Pancreas (tissue), 10 donors: ENCODE data around the gene WTAP. TPM values are rescaled to one million over a fixed set of nuclear protein-coding genes. Genes with fewer than 3 reads are reported as not detected.
"Not testable (repeated sequence)": the region's sequence is repeated elsewhere in the genome, so short reads cannot be mapped to it uniquely, and the experiment has no call there.

ENCODE experiments used
- ATAC-seq, 4 donors: fragments of 200-7000 bp; cut with Tn5 transposase; one replicate each; pipeline versions ENCODE4 v1.8.0 to v1.9.1; 2020; ENCODE audit warnings: mild to moderate bottlenecking in 4 of 4, moderate library complexity in 4 of 4
- DNase-seq, 6 donors: peaks; one replicate each; pipeline ENCODE4 v3.0.0-alpha.2; 2020
- FAIRE-seq: peaks from 2 replicates; lab custom pipeline; 2012; peaks lifted over from hg19 to GRCh38; lab: Jason Lieb, UNC
- H3K27ac ChIP-seq, 4 donors: fragments of 200-600 bp; sonication (generic); 1 replicate in 3 of 4; 2 replicates in 1 of 4; pipeline versions ENCODE4 v1.5.0 to v1.8.0; 2020
- H3K27me3 ChIP-seq, 4 donors: fragments of 200-600 bp; one replicate each; pipeline ENCODE4 v1.8.0; 2021
- H3K36me3 ChIP-seq, 3 donors: fragments of 200-600 bp; sonication (generic) in 1 of 3; one replicate each; pipeline versions ENCODE4 v1.5.0 to v1.8.0; 2020 to 2021
- H3K4me1 ChIP-seq, 3 donors: fragments of 200-600 bp; one replicate each; pipeline ENCODE4 v1.8.0; 2021
- H3K4me3 ChIP-seq, 4 donors: fragments of 200-600 bp; sonication (generic) in 2 of 4; one replicate each; pipeline versions ENCODE4 v1.5.0 to v1.8.0; 2020 to 2021
- H3K9me3 ChIP-seq, 4 donors: fragments of 200-600 bp; one replicate each; pipeline ENCODE4 v1.8.0; 2021
- CTCF ChIP-seq, 4 donors: fragments of 200-600 bp; sonication (generic) in 3 of 4; IDR thresholded peaks; one replicate each; pipeline versions ENCODE4 v1.5.0 to v1.8.0; 2021; ENCODE audit warnings: antibody characterized with exemption in 4 of 4
- WGBS, 2 donors: extraction: QIAGEN DNeasy Blood & Tissue Kit; methylation state at CpG; one replicate each; pipeline ENCODE4 v1.1.7; 2013; 5-methylcytosine and 5-hydroxymethylcytosine counted together
- intact Hi-C, 3 donors: fragments of 100-400 bp; cut with DNase I; formaldehyde crosslinking; loops; one replicate each; pipeline versions ENCODE4 v1.11.1 to v1.14.2; 2022
- polyA plus RNA-seq, 2 donors: library from polyadenylated mRNA; stranded (reverse); fragments of 200-250 nt; gene quantifications; one replicate each; pipeline ENCODE4 v1.2.3, GENCODE V29; 2013
- total RNA-seq, 6 donors: library from RNA; stranded (reverse); fragmentation: NEBNext Ultra II Directional in 4 of 6; extraction: Animal tissue kit (Norgen Biotek cat#: 25700) in 4 of 6; gene quantifications; one replicate each; pipeline versions ENCODE4 v1.2.1 to v1.2.4, GENCODE V29; 2021 to 2023
- donor health status: healthy with polysubstance abuse.
- donor health status: DM: no; HTN: no; CAD: no; lungs with moderate emphysema.
- donor health status: DM: no; HTN: no; CAD: no.
- donor health status: control.
- donor health status: control.
- donor health status: Bipolar disorder and iron deficiency.
- donor health status: DM: yes; HTN: yes; CAD: no.
- donor health status: DM: no; HTN: no; CAD: no.
- donor health status: DM: no; HTN: no; CAD: no.
- donor health status: DM: yes; HTN: yes; CAD: no.

The WTAP gene
- total and polyA plus RNA-seq, 8 donors = 35.6 to 85.6 (median 43.3) TPM

GRCh38 chr6:159688266-159688905 is 38.9 kb upstream of the WTAP start:
- H3K4me1 ChIP-seq = peaks cover 0 to 35% (median 12%) of the 10 kb centered on the region in 3 donors
- no peaks in the 10 kb centered on the region for H3K9me3 ChIP-seq
- H3K27ac ChIP-seq = peak overlapping the region in 2 of 4 donors; percentile 50 to 98
- ATAC-seq = no peak
- WGBS, 2 donors = 66 to 67% methylated on average over 5 of the region's 5 CpGs
- no peak for DNase-seq
- intact Hi-C loops = no loop called here
- H3K27me3 ChIP-seq = no peaks in the 10 kb centered on the region
- H3K36me3 ChIP-seq = peaks cover 3 to 33% (median 11%) of the 10 kb centered on the region in 3 donors
- no peak for FAIRE-seq
- TF ChIP-seq CTCF (IDR thresholded peaks at IDR 0.05) = no peak
- H3K4me3 ChIP-seq = peak overlapping the region in 1 of 4 donors; percentile 96

- no peak for TF ChIP-seq CTCF (IDR thresholded peaks at IDR 0.05)
- DNase-seq (peak in 1 of 6 donors; percentile 67), ATAC-seq (no peak), FAIRE-seq (no peak)
- Histone ChIP-seq H3K27me3 (no peaks in the 10 kb centered on the region), H3K4me3 (peak overlapping the region in 1 of 4 donors; percentile 96), H3K4me1 (peaks cover under 1 to 35% (median 12%) of the 10 kb centered on the region in 3 donors), H3K27ac (peak overlapping the region in 2 of 4 donors; percentile 50 to 98), H3K36me3 (peaks cover 0 to 27% (median 11%) of the 10 kb centered on the region in 3 donors), H3K9me3 (no peaks in the 10 kb centered on the region)
- WGBS, 2 donors = 66 to 79% methylated on average over 6 of the region's 6 CpGs
- intact Hi-C loops = no loop called here
These were observed 38.3 kb upstream of the WTAP start for GRCh38 chr6:159689001-159689400.

- Histone ChIP-seq H3K4me1 (peaks cover 9 to 41% (median 19%) of the 10 kb centered on the region in 3 donors), H3K36me3 (peaks cover 0 to 19% (median 3%) of the 10 kb centered on the region in 3 donors)
- WGBS, 2 donors = 87 to 93% methylated on average over 13 of the region's 13 CpGs
These were observed 37.2 kb upstream of the WTAP start for GRCh38 chr6:159690135-159690534.

GRCh38 chr6:159691133-159691962 is 36.0 kb upstream of the WTAP start:
- peak; percentile 22 to 65 (median 46) for TF ChIP-seq CTCF (IDR thresholded peaks at IDR 0.05)
- peak; percentile 93 for FAIRE-seq
- intact Hi-C loops = no loop called here
- 1 to 2% methylated on average over 11 of the region's 11 CpGs for WGBS, 2 donors
- Histone ChIP-seq H3K9me3 (no peaks in the 10 kb centered on the region), H3K36me3 (peaks cover 0 to 16% (median 0%) of the 10 kb centered on the region in 3 donors), H3K4me3 (peak overlapping the region; percentile 76 to 96 (median 88)), H3K27ac (peak overlapping the region in 2 of 4 donors; percentile 93 to 98), H3K4me1 (peaks cover 9 to 42% (median 19%) of the 10 kb centered on the region in 3 donors), H3K27me3 (no peaks in the 10 kb centered on the region)
- ATAC-seq = peak; percentile 17 to 44 (median 30)
- DNase-seq = peak in 1 of 6 donors; percentile 35

More at GRCh38 chr6:159690135-159690534, 37.2 kb upstream of the WTAP start:
- Histone ChIP-seq H3K27ac (peak overlapping the region in 2 of 4 donors; percentile 93 to 98), H3K4me3 (peak overlapping the region in 1 of 4 donors; percentile 96)
- DNase-seq, H3K27me3 ChIP-seq, H3K9me3 ChIP-seq, FAIRE-seq, ATAC-seq, intact Hi-C loops: not testable (repeated sequence)

- Histone ChIP-seq H3K27me3 (no peaks in the 10 kb centered on the region), H3K9me3 (no peaks in the 10 kb centered on the region), H3K27ac (peak overlapping the region in 3 of 4 donors; percentile 88 to 98 (median 93)), H3K4me1 (peaks cover 9 to 42% (median 19%) of the 10 kb centered on the region in 3 donors), H3K4me3 (peak overlapping the region; percentile 76 to 96 (median 88)), H3K36me3 (peaks cover 0 to 10% (median 0%) of the 10 kb centered on the region in 3 donors)
- TF ChIP-seq CTCF (IDR thresholded peaks at IDR 0.05) = no peak
- intact Hi-C loops = loop anchor here in 1 of 3 donors (2.0 kb wide), 1 partner anchor 35 kb away; the partner anchor contains the start of gene WTAP
- DNase-seq (no peak), ATAC-seq (peak in 1 of 4 donors; percentile 1), FAIRE-seq (no peak)
- 3 to 8% methylated on average over 7 of the region's 7 CpGs for WGBS, 2 donors
These were observed 35.4 kb upstream of the WTAP start for GRCh38 chr6:159691963-159692287.
